AG10803 (cell line): ENCODE results near the gene CAPZB.
A peak's percentile ranks its signal among the peaks of the same experiment; 100 is the strongest.

ENCODE experiments used
- DNase-seq: peaks from one replicate; pipeline ENCODE4 v3.0.0; 2010; ENCODE audit warnings: low read depth
- H3K4me3 ChIP-seq: 2 replicates; pipeline ENCODE4 v1.5.1; 2011; ENCODE audit warnings: mild to moderate bottlenecking, low read length, control low read depth
- TF ChIP-seq, protein P1 (sequence below): conservative IDR thresholded peaks from 2 replicates; pipeline ENCODE4 v1.5.1; 2011; ENCODE audit warnings: mild to moderate bottlenecking, low read length, control low read depth, inconsistent platforms

CAPZB gene

DNA sequence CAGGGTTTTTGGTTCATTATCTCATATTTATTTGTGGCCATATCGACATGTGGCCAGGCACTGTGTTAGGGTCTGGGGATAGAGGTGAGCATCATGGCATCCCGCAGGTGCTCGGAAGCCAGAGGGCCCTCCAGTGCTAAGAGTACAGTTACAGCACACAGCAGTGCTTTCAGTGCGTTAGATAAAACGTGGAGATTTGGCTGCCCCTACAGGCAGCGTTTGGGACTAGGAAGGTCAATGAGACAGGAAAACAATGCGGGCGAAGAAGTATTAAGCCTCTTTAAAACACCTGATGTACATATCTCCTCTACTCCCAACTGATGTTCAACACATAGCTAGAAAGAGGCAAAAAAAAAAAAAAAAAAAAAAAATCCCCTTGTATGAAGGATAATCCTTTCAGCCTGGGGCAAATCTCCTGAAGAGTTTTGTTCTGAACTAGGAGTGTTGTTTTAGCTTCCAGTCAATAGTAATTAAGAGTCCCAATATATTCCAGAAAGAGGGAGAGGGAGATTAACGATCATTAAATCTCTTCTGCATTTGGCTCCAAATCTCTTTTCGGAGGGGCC is 80.1 kb downstream of the CAPZB start:
- TF ChIP-seq, protein P1, sequence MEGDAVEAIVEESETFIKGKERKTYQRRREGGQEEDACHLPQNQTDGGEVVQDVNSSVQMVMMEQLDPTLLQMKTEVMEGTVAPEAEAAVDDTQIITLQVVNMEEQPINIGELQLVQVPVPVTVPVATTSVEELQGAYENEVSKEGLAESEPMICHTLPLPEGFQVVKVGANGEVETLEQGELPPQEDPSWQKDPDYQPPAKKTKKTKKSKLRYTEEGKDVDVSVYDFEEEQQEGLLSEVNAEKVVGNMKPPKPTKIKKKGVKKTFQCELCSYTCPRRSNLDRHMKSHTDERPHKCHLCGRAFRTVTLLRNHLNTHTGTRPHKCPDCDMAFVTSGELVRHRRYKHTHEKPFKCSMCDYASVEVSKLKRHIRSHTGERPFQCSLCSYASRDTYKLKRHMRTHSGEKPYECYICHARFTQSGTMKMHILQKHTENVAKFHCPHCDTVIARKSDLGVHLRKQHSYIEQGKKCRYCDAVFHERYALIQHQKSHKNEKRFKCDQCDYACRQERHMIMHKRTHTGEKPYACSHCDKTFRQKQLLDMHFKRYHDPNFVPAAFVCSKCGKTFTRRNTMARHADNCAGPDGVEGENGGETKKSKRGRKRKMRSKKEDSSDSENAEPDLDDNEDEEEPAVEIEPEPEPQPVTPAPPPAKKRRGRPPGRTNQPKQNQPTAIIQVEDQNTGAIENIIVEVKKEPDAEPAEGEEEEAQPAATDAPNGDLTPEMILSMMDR = peak; percentile 57
- DNase-seq = no peak
- no peak overlapping the region for H3K4me3 ChIP-seq

DNA sequence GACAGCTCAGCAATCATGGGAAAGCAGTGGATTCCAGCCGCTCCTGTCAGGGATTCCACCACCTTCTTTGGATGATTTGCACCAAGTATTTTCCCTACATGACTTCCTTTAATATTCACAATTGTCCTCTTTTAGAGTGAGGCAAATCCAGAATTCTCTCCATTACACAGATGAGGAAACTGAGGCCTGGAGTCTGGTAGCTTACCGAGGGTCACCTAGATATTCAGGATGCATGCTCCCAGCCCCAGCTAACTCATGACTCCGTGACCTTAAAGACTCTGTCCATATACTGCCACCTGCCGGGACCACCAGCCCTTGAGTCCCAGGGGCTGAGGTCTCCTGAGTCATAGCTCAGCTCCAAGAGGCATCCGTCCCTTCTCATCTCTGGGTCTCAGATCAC is 80.6 kb downstream of the CAPZB start:
- DNase-seq = no peak
- TF ChIP-seq, protein P1 = no peak
- no peak overlapping the region for H3K4me3 ChIP-seq

DNA sequence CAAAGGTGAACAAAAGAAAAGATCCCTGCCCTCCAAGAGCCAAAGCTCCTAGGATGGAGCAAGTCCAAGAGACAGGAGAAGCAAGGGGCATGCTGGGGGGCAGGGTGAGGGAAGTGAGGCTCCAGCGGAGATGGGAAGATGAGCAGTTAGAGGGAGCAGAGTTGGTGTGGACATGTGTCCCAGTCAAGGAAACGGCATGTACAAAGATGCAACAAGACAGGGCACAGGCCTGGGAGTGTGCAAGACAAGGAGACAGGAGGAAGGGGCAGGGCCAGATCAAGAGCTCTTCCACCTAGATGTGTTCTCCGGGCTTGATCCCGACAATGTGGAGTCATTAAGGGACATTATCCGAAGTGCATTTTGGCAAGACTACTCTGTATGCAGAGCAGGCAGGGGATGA is 82.1 kb downstream of the CAPZB start:
- no peak for DNase-seq
- H3K4me3 ChIP-seq = no peak overlapping the region
- TF ChIP-seq, protein P1 = no peak

GRCh38 chr1:19402031-19402813 is 83.1 kb downstream of the CAPZB start:
- TF ChIP-seq, protein P1 = no peak
- no peak for DNase-seq
- no peak overlapping the region for H3K4me3 ChIP-seq

DNA sequence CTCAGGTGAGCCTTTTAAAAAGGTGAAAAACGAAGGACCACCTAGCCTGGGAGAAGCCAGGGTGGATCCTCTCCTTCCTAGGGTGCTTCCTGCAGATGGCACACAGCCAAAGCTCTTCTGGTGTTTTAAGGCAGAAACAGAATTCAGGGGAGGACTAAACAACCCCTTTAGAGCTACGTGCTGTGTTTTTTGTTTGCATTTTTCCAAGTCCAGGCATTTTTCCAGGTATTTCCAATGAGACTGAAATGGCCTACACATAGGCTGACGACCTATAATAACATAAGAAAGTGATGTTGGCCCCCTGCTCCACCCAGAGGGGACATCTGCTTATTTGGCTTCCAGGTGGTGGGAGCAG is 83.8 kb downstream of the CAPZB start:
- no peak overlapping the region for H3K4me3 ChIP-seq
- TF ChIP-seq, protein P1 = no peak
- DNase-seq = no peak

DNA sequence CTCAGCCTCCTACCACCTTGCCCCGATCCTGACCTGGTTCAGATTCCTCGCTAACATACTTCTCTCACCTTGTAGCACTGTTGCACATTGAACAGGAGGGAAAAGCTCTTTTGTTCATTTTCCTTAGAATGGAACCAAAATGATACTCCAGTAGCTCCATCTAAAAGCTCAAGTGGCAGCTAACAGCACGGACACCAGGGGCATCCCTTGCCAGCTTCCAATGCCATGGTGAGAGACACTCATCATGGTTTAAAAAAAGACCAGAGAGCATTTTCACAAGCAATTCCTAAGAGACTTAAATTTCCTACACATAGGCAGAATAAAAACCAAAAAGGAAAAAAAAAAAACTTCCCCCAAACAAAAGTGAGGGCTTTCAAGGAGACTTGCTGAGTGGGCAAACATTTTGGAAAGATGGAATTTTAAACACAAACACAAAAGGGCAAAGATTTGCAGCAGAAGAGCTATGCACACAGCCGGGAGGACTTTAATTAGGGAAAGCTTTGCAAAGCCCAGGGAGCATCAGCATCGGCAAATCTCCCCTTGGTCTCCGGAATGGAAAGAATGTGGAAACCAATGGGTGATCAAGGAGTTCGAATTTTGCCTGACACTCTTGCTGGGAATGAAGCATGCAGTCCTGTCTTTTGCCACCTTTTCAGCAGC is 84.3 kb downstream of the CAPZB start:
- H3K4me3 ChIP-seq = no peak overlapping the region
- TF ChIP-seq, protein P1 = no peak; the same call in 1 of the 2 replicates
- no peak for DNase-seq
